Measurements from ENCODE around the gene S100P.

The S100P gene

DNA sequence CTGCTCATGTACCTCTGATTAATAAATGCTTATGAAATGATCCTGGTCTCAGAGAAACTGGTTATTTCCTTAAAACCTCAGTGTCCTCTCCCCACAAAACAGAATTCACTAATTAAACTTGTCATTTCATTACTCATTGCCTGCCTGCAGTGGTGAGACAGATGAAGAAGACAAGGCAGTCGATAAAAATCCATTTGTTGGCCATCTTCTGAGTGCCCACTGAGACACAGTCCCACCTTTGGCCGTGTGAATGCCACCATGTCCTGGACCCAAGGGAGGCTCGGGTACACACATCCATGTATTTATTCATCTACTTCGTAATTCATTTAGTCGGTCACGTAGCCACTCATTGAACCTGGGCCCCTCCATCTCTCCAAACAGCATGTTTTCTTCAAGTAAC, 3.5 kb downstream of the S100P start:
- DNase-seq (ENCODE audit: low read depth) = no peak

- DNase-seq (ENCODE audit: low read depth) = no peak
These were observed 5.7 kb downstream of the S100P start for GRCh38 chr4:6699388-6699787.

- no peak for DNase-seq (ENCODE audit: low read depth)
These were observed 6.2 kb downstream of the S100P start for GRCh38 chr4:6699903-6700302.

DNA sequence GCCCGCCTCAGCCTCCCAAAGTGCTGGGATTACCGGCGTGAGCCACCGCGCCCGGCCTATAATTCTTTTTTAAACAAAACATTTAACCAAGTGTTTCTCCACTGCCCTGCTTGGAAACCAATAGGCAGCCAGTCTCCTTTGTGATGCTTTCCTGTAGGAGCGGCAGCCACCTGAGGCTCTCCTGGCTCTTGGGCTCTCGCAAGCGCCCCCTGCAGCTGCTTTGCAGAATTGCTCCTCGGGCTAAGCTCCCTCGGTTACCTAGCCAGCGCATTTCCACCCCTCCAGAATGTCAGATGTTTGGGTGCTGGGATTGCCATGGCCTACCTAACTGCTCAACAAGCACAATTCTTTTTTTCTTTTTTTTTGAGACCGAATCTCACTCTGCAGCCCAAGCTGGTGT, 7.7 kb downstream of the S100P start:
- no peak for DNase-seq (ENCODE audit: low read depth)

DNA sequence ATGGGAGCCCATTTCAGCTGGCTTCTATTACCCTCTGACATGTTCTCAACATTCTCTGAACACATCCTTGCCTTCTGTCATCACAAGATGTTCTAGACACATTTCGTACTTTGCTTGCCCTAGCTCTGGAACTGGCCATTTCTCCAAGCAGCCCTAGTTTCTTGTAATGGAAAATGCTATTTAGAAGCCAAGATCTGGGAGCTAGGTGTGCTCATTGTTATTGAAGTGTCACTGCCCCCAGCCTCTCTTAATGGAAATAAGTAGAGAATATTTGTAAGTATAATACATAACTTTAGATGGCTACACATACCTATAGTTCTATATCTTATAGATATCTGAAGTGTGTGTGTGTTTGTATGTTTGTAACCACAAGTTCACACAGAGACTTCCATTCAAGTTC, 9.1 kb downstream of the S100P start:
- DNase-seq (ENCODE audit: low read depth) = no peak

GRCh38 chr4:6703786-6704185, 10.1 kb downstream of the S100P start:
- DNase-seq (ENCODE audit: low read depth) = no peak

DNA sequence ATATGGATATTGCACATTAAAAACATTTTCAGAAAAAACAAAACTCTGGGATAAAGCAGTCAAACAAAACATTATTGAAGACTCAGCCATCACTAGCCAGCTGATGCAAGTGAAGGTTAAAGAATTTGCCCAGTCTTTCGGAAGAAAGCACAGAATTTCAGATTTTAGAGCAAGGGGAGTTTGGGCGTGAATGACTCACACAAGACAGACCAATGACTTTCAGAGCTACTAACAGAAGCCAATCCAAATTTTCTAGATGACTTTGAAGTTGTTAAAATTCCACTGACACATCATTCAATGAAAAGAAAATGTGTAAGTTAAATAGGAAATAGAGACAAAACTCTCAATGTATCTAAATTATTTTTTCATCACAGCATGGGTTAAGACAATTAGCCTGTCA, 12.0 kb downstream of the S100P start:
- DNase-seq (ENCODE audit: low read depth) = no peak

- no peak for DNase-seq (ENCODE audit: low read depth)
These were observed 12.5 kb downstream of the S100P start for GRCh38 chr4:6706173-6706572.

- DNase-seq (ENCODE audit: low read depth) = peak; percentile 91
These were observed 15.8 kb downstream of the S100P start, which contains the start of gene MRFAP1L1 for GRCh38 chr4:6709230-6710114. MRFAP1L1 (minus strand) TSS chr4:6709865; CDS start chr4:6709629, 236 bp downstream.

DNA sequence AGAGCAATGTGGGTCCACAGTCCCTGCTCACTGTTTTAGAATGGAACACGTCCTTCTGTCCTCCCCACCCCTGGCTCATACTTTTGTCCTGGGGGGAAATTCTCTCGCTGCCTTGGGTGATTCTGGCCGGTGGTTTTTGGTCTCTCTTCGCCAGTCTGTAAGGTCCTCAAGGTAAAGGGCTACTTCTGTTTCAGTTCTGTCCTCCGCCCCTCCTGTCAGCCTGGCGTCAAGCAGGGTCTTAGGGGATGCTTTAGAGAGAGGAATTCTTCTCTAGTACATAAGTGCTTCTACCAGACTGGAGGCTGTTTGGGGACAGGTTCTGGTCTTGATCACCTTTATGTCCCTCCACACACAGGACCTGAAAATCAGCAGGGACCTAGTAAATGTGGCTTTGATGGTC, 16.6 kb downstream of the S100P start:
- DNase-seq (ENCODE audit: low read depth) = no peak

GRCh38 chr4:6710996-6711395, 17.3 kb downstream of the S100P start:
- no peak for DNase-seq (ENCODE audit: low read depth)

DNA sequence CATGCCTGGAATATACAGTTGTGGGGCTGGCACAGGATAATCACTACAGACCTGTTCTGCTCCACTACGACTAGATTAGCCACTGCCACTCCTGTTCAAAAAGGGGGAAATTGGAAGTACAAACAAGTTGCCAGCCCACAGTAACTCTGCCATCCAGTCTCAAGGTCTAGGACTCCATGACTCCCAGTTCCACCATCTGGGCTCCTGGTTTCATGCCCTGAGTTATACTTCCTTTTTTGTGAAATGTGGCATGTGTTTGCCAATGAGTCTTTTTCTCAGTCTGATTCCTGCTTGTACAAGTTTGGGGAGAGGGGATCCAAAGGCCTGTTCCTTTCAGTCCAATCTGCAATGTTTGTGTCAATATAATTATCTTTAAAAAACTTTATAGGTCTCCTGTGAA, 21.3 kb downstream of the S100P start:
- DNase-seq (ENCODE audit: low read depth) = no peak

GRCh38 chr4:6715704-6716017, 22.0 kb downstream of the S100P start:
- no peak for DNase-seq (ENCODE audit: low read depth)

DNA sequence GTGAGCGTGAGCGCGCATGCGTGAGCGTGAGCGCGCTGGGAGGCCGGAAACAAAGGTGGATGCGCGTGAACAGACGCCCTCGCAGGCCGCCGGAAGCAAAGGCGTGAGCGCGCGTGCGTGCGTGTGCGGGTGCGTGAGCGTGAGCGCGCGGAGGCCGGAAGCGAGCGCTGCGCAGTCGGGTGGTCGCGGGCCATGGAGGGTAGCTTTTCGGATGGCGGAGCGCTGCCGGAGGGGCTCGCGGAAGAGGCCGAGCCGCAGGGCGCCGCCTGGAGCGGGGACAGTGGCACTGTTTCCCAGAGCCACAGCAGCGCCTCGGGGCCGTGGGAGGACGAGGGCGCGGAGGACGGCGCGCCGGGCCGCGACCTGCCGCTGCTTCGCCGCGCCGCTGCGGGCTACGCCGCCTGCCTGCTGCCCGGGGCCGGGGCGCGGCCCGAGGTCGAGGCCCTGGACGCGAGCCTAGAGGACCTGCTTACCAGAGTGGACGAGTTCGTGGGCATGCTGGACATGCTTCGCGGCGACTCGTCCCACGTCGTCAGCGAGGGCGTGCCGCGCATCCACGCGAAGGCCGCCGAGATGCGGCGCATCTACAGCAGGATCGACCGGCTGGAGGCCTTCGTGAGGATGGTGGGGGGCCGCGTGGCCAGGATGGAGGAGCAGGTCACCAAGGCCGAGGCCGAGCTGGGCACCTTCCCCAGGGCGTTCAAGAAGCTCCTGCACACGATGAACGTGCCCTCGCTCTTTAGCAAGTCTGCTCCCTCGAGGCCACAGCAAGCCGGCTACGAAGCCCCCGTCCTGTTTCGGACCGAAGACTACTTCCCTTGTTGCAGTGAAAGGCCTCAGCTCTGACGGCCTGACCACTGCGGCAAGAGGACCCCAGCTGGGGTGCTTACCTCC, 22.6 kb downstream of the S100P start, which contains the start of gene BLOC1S4:
Gene BLOC1S4 (plus strand): TSS at position 157 of the 894 bp plus-strand sequence. CDS start 36 bp downstream, at position 193.
- DNase-seq (ENCODE audit: low read depth) = peak; percentile 61

DNA sequence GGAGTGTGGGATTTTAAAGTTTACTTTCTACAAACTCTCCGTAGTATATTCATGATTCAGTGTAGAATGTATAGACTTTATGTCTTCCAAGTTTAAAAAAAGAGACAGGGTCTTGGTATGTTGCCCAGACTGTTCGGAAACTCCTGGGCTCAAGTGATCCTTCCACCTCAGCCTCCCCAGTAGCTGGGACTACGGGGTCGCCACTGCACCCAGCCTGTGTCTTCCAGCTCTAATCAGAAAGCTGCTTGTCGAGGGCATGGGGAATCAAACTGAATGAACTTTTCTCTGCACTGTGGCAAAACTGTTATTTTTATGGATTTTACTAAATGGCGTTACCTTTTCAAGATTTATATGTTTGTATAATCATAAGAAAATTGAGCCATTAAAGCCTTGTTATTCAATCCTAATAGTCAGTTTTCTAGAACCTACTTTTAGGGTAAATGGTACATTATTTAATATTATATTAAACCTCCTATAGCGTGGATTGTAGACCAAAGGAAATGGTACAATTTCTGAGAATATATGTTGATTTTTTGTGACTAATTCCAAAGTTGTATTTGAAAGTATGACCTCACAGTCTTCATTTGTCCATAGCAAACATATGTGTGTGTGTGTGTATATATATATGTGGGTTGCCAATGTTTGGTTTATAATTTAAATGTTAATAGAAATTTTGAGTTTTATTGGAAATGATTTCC, 23.4 kb downstream of the S100P start:
- no peak for DNase-seq (ENCODE audit: low read depth)

GRCh38 chr4:6718932-6719610, 25.4 kb downstream of the S100P start:
- no peak for DNase-seq (ENCODE audit: low read depth)

GRCh38 chr4:6719611-6720179, 26.0 kb downstream of the S100P start:
- no peak for DNase-seq (ENCODE audit: low read depth)

- DNase-seq (ENCODE audit: low read depth) = peak; percentile 69
These were observed 26.6 kb downstream of the S100P start for GRCh38 chr4:6720202-6720699.

- DNase-seq (ENCODE audit: low read depth) = no peak
These were observed 27.4 kb downstream of the S100P start for GRCh38 chr4:6721121-6721520.

- no peak for DNase-seq (ENCODE audit: low read depth)
These were observed 29.2 kb downstream of the S100P start for GRCh38 chr4:6722891-6723290.

DNA sequence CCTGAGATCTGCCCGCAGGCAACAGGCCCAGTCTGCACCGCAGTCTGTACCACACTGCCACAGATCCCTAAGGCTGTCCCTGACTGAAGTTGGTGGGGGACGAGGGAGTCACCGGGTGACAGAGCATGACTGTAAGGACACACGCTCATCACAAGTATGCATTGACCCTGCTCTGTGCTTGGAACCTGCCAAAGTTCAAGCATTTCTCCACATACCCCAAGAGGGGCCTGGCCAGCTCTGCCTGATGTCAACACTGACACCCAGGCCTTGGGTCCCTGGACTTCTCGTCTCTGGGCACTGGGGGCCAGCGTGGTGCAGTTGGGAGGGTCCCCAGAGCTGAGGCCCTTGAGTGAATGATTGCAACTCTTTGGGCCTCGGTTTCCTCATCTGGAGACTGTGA, 30.2 kb downstream of the S100P start:
- DNase-seq (ENCODE audit: low read depth) = no peak
